Liver (tissue), 3 donors: ENCODE results near the gene DCPS.

Experiments
- CTCF ChIP-seq: fragments of 150-350 bp; IDR thresholded peaks from 2 replicates; pipeline ENCODE4 v1.5.1; 2017; ENCODE audit warnings: improper control_type of control experiment, low read depth, low read length; ENCODE audit not compliant: missing input control
- GABPA ChIP-seq, 2 donors: IDR thresholded peaks in 1 of 2; conservative IDR thresholded peaks in 1 of 2; 2 replicates each; pipeline ENCODE4 v1.6.1; 2016; ENCODE audit warnings: antibody characterized with exemption in 2 of 2, mild to moderate bottlenecking in 1 of 2, moderate library complexity in 1 of 2
- HNF4A ChIP-seq, 2 donors: conservative IDR thresholded peaks; 2 replicates each; pipeline ENCODE4 v1.6.1; 2016; ENCODE audit warnings: antibody characterized with exemption in 2 of 2, mild to moderate bottlenecking in 2 of 2
- TAF1 ChIP-seq: conservative IDR thresholded peaks from 2 replicates; pipeline ENCODE4 v1.6.1; 2016; ENCODE audit warnings: antibody characterized with exemption, mild to moderate bottlenecking
- donor health status: healthy.
- donor health status: healthy.

DNA sequence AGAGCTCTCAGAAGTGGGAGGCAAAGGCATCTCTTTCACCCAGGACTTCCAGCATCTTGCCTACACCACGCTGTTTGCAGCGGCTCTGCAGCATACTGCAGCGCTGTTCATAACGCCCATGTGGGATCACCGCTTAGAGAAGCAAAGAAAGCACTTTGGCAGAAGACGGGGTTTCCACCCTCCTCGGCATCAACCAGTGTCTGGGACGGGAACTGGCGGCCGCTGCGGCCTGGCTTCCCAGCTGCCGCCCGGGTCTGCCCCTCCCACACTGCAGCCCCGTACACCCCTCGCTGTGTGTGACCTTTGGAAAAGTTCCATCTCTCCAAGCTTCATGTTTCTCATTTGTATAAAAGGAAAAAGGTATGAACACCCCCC, 21.5 kb upstream of the DCPS start:
- no peak for TF ChIP-seq GABPA (IDR thresholded peaks at IDR 0.05 in 1 of 2, conservative IDR thresholded peaks at IDR 0.05 in 1 of 2)
- TF ChIP-seq CTCF, result no peak
- no peak for TF ChIP-seq HNF4A (conservative IDR thresholded peaks at IDR 0.05)
- TF ChIP-seq TAF1, result peak; percentile 26
